Adrenal gland (tissue), 12 donors: Measurements from ENCODE around the gene APOD. TPM values are rescaled to one million over a fixed set of nuclear protein-coding genes. Genes with fewer than 3 reads are reported as not detected.
A peak's percentile ranks its signal among the peaks of the same experiment; 100 is the strongest.
"Not testable (repeated sequence)": the region's sequence is repeated elsewhere in the genome, so short reads cannot be mapped to it uniquely, and the experiment has no call there.

ENCODE experiments used
- DNase-seq, 7 donors: peaks; one replicate each; pipeline ENCODE4 v3.0.0-alpha.2; 2019 to 2020
- H3K27ac ChIP-seq, 5 donors: fragments of 200-600 bp; sonication (generic) in 4 of 5; 1 replicate in 3 of 5; 2 replicates in 2 of 5; pipeline versions ENCODE4 v1.5.1 to v1.8.0; 2016 to 2020; ENCODE audit warnings: mild to moderate bottlenecking in 1 of 5
- H3K27me3 ChIP-seq: fragments of 200-600 bp; 2 replicates; pipeline ENCODE4 v1.8.0; 2021
- H3K36me3 ChIP-seq, 2 donors: fragments of 200-600 bp; replicated peaks in 1 of 2; 1 replicate in 1 of 2; 2 replicates in 1 of 2; pipeline versions ENCODE4 v1.5.1 to v1.8.0; 2018 to 2022
- H3K4me1 ChIP-seq, 2 donors: fragments of 200-600 bp; replicated peaks in 1 of 2; 1 replicate in 1 of 2; 2 replicates in 1 of 2; pipeline versions ENCODE4 v1.5.1 to v1.8.0; 2018 to 2021
- H3K4me3 ChIP-seq, 4 donors: fragments of 200-600 bp; sonication (generic) in 3 of 4; one replicate each; pipeline ENCODE4 v1.5.1; 2016 to 2018
- H3K9me3 ChIP-seq, 3 donors: fragments of 200-600 bp; sonication (generic) in 1 of 3; replicated peaks in 1 of 3; 1 replicate in 2 of 3; 2 replicates in 1 of 3; pipeline versions ENCODE4 v1.5.1 to v1.8.0; 2016 to 2021
- WGBS, 4 donors: extraction: QIAGEN DNeasy Blood & Tissue Kit in 2 of 4; methylation state at CpG; one replicate each; pipeline versions ENCODE4 v1.1.5 to v1.1.7; 2013 to 2017; 5-methylcytosine and 5-hydroxymethylcytosine counted together
- intact Hi-C, 2 donors: fragments of 100-400 bp; cut with DNase I; formaldehyde crosslinking; loops; one replicate each; pipeline versions ENCODE4 v1.14.1 to v1.15.0; 2022 to 2023
- polyA plus RNA-seq, 3 donors: library from polyadenylated mRNA; stranded (reverse); fragments of 200-250 nt in 2 of 3; fragments of 350-450 nt in 1 of 3; fragmentation: Illumina TruSeq in 1 of 3; extraction: RNeasy Lipid Tissue Mini Kit (QIAGEN cat#74804) in 1 of 3; gene quantifications; one replicate each; pipeline ENCODE4 v1.2.3, GENCODE V29; 2013 to 2014
- total RNA-seq, 9 donors: library from RNA; depleted of rRNA in 4 of 9; stranded (reverse); fragments of >200 nt in 4 of 9; fragments of 120-200 nt in 1 of 9; fragmentation: NEBNext Ultra II Directional in 1 of 9; extraction: Animal tissue kit (Norgen Biotek cat#: 25700) in 1 of 9; gene quantifications; one replicate each; pipeline versions ENCODE4 v1.1.0 to v1.2.4, GENCODE V29; 2013 to 2023
- donor health status: healthy with polysubstance abuse.
- donor health status: Bipolar disorder and iron deficiency.
- donor health status: DM: yes; HTN: yes; CAD: no.
- donor health status: DM: no; HTN: no; CAD: no.
- donor health status: DM: no; HTN: no; CAD: no.
- donor health status: DM: yes; HTN: yes; CAD: no.

Gene APOD
- total and polyA plus RNA-seq, 12 donors = 5.1 to 523 (median 38.9) TPM

- not testable (repeated sequence) for H3K4me1 ChIP-seq, H3K9me3 ChIP-seq, H3K36me3 ChIP-seq, DNase-seq, H3K27ac ChIP-seq, H3K4me3 ChIP-seq, H3K27me3 ChIP-seq
- 85 to 89% (median 87%) methylated on average over 12 to 23 of the region's 23 CpGs for WGBS, 4 donors
- intact Hi-C loops = loop anchor here in 1 of 2 donors (10.0 kb wide), 1 partner anchor 96 kb away; the partner anchor contains the start of gene MUC20
Measured at GRCh38 chr3:195628386-195628920, 44.7 kb upstream of the APOD start.

GRCh38 chr3:195627515-195628385 lies 44.0 kb upstream of the APOD start:
- not testable (repeated sequence) for DNase-seq, H3K27me3 ChIP-seq, H3K36me3 ChIP-seq, H3K4me1 ChIP-seq, H3K27ac ChIP-seq, H3K4me3 ChIP-seq, H3K9me3 ChIP-seq
- WGBS, 4 donors = 69 to 80% (median 75%) methylated on average over 16 to 28 of the region's 30 CpGs
- intact Hi-C loops = loop anchor here in 1 of 2 donors (10.0 kb wide), 1 partner anchor 97 kb away; the partner anchor contains the start of gene MUC20

- not testable (repeated sequence) for H3K4me1 ChIP-seq, H3K9me3 ChIP-seq, H3K27me3 ChIP-seq, H3K27ac ChIP-seq, H3K4me3 ChIP-seq, H3K36me3 ChIP-seq
- WGBS, 4 donors = 17 to 18% methylated on average over 8 of the region's 62 CpGs; no CpG with 5 or more reads in 2 of the 4 donors
- peak in 2 of 7 donors; percentile 14 to 42 for DNase-seq
- intact Hi-C loops = loop anchor here in 1 of 2 donors (10.0 kb wide), 1 partner anchor 100 kb away; the partner anchor contains the start of gene MUC20
Measured at GRCh38 chr3:195624603-195625560, 41.1 kb upstream of the APOD start.

GRCh38 chr3:195624171-195624570 lies 40.4 kb upstream of the APOD start:
- H3K36me3 ChIP-seq, DNase-seq, H3K9me3 ChIP-seq, H3K27me3 ChIP-seq, H3K27ac ChIP-seq, H3K4me1 ChIP-seq, H3K4me3 ChIP-seq: not testable (repeated sequence)
- WGBS, 4 donors = no CpG with 5 or more reads among the region's 14 CpGs
- intact Hi-C loops = loop anchor here in 1 of 2 donors (10.0 kb wide), 1 partner anchor 101 kb away; the partner anchor contains the start of gene MUC20

- H3K4me3 ChIP-seq, H3K9me3 ChIP-seq, H3K27ac ChIP-seq, H3K27me3 ChIP-seq, H3K4me1 ChIP-seq, H3K36me3 ChIP-seq: not testable (repeated sequence)
- peak in 1 of 7 donors; percentile 27 for DNase-seq
- intact Hi-C loops = loop anchor here in 1 of 2 donors (10.0 kb wide), 1 partner anchor 101 kb away; the partner anchor contains the start of gene MUC20
- WGBS, 4 donors = 81 to 92% (median 88%) methylated on average over 2 to 23 of the region's 26 CpGs; no CpG with 5 or more reads in 1 of the 4 donors
Measured at GRCh38 chr3:195623217-195623965, 39.7 kb upstream of the APOD start.

GRCh38 chr3:195622523-195623170 lies 38.9 kb upstream of the APOD start:
- H3K36me3 ChIP-seq, H3K27me3 ChIP-seq, H3K4me1 ChIP-seq, H3K4me3 ChIP-seq, H3K9me3 ChIP-seq, H3K27ac ChIP-seq: not testable (repeated sequence)
- intact Hi-C loops = loop anchor here in 1 of 2 donors (10.0 kb wide), 1 partner anchor 102 kb away; the partner anchor contains the start of gene MUC20
- DNase-seq = peak in 1 of 7 donors; percentile 41
- 71 to 91% (median 88%) methylated on average over 3 to 16 of the region's 17 CpGs; no CpG with 5 or more reads in 1 of the 4 donors for WGBS, 4 donors

- not testable (repeated sequence) for H3K27ac ChIP-seq
- WGBS, 4 donors = 77 to 93% (median 91%) methylated on average over 2 to 5 of the region's 6 CpGs
- intact Hi-C loops = loop anchor here in 1 of 2 donors (10.0 kb wide), 1 partner anchor 103 kb away; the partner anchor contains the start of gene MUC20
Measured at GRCh38 chr3:195622012-195622411, 38.3 kb upstream of the APOD start.

GRCh38 chr3:195621095-195621494 lies 37.4 kb upstream of the APOD start:
- not testable (repeated sequence) for H3K4me3 ChIP-seq, H3K27ac ChIP-seq, H3K9me3 ChIP-seq, H3K4me1 ChIP-seq, DNase-seq, H3K36me3 ChIP-seq, H3K27me3 ChIP-seq
- WGBS, 4 donors = 84 to 90% (median 87%) methylated on average over 3 of the region's 3 CpGs
- intact Hi-C loops = loop anchor here in 1 of 2 donors (10.0 kb wide), 1 partner anchor 104 kb away; the partner anchor contains the start of gene MUC20

More at GRCh38 chr3:195622012-195622411, 38.3 kb upstream of the APOD start:
- H3K4me1 ChIP-seq, H3K9me3 ChIP-seq, H3K36me3 ChIP-seq, H3K4me3 ChIP-seq, H3K27me3 ChIP-seq: not testable (repeated sequence)
- DNase-seq = peak in 2 of 7 donors; percentile 3 to 46

GRCh38 chr3:195620476-195620875 lies 36.7 kb upstream of the APOD start:
- 78 to 100% (median 91%) methylated on average over 1 to 3 of the region's 3 CpGs for WGBS, 4 donors

More at GRCh38 chr3:195620476-195620875, 36.7 kb upstream of the APOD start:
- intact Hi-C loops = loop anchor here in 1 of 2 donors (10.0 kb wide), 1 partner anchor 104 kb away; the partner anchor contains the start of gene MUC20
- H3K27ac ChIP-seq, H3K4me3 ChIP-seq, H3K4me1 ChIP-seq, H3K27me3 ChIP-seq, H3K36me3 ChIP-seq, H3K9me3 ChIP-seq: not testable (repeated sequence)
- DNase-seq = peak in 2 of 7 donors; percentile 3 to 34
